NCI-H2171 (cell line): ENCODE data around the gene SYNM.
"Not testable (repeated sequence)": the region's sequence is repeated elsewhere in the genome, so short reads cannot be mapped to it uniquely, and the experiment has no call there.

Experiments
- DNase-seq: peaks from one replicate; lab custom pipeline; 2025; lab: John Stamatoyannopoulos, UW

Gene SYNM

DNA sequence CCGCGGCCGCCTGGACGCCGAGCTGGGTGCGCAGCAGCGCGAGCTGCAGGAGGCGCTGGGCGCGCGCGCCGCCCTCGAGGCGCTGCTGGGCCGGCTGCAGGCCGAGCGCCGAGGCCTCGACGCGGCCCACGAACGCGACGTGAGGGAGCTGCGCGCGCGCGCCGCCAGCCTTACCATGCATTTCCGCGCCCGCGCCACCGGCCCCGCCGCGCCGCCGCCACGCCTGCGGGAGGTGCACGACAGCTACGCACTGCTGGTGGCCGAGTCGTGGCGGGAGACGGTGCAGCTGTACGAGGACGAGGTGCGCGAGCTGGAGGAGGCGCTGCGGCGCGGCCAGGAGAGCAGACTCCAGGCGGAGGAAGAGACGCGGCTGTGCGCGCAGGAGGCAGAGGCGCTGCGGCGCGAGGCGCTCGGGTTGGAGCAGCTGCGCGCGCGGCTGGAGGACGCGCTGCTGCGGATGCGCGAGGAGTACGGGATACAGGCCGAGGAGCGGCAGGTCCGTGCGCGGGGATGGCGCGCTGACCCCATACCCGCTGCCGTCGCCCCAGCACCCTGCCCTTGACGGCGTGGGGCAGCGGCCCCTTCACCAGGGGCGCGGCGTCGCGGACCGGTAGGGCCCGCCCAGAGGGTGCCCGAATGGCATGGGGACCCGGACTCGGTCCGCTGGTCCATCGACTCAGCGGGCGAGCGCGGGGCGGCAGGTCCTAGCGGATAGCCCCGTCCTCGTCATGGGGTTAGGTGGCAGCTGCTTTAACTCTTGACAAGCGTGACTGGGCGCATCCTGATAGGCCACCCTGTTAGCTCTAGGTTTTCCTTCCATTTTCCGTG is 848 bp downstream of the SYNM start:
- DNase-seq, result peak; percentile 83

DNA sequence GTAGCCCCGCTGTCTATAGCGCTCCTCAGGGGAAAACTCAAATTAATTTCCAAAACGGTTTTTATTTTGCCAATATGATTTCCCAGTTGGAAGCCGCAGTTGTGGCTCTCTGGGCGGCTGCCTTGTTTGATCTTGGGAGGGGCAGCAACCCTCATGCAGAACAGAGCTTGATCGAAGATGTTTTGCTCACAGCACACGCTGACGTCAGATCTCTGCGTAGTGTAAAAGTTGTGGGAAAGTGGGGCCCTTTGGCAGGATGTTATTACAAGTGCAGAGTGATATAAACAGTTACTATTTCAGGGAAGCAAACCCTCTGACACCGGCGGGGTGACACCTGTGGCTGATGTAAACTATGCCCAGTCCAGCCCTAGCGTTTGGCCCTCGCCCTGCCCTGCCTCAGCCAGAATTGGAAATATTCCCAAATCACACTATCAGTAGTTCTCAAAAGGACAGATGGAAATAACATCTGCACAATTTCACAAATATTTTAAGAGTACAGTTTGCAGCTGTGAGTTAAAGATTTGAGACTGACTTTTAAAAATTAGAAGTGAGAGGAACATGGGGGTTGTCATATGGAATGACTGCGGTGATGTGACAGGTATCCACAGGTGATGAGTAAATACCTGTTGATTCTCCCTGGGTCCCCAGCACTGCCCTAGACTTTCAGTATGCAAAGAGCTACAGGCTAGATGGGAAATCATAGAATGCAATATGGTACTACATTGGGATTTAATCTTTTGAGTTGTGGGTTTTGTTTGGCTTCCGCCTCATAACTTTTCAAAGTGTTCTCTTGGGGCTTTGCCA is 1.7 kb downstream of the SYNM start:
- no peak for DNase-seq

- no peak for DNase-seq
Measured at GRCh38 chr15:99108993-99109392, 4.1 kb downstream of the SYNM start.

DNA sequence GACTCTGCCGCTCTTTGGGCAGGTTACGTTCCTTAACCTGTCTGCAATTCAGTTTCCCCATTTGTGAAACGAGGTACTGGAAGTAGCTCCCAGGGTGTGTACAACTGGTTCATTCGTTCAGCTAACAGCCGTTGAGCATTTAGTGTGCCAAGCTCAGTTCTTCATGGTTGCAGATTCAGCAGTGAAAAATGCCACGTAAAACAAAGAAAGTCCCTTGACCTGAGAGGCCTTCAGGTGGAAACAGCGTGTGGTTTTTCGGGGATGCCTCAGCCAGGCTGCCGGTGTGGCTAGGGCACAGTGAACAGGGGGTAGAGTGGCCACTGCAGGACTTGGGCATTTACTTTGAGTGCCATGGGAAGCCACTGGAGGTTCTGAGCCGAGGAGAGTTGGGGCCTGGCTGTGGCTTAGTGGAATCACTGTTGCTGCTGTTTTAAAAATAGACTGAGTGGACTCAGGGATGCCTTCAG is 4.7 kb downstream of the SYNM start:
- no peak for DNase-seq

DNA sequence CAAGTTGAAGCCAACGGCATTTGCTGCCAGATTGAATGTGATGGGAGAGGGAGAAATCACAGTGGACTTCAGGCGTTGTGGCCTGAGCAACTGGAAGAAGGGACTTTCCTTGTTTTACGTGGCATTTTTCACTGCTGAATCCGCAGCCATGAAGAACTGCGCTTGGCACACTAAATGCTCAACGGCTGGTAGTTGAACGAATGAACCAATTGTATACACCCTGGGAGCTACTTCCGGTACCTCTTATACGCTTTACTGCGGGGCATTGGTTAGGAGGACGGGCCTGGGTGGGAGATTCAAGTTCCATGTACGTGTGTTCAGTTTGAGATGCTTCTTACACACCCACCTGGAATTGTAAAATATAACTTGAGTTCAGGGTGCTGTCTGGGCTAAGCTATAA is 5.2 kb downstream of the SYNM start:
- DNase-seq, result no peak

DNA sequence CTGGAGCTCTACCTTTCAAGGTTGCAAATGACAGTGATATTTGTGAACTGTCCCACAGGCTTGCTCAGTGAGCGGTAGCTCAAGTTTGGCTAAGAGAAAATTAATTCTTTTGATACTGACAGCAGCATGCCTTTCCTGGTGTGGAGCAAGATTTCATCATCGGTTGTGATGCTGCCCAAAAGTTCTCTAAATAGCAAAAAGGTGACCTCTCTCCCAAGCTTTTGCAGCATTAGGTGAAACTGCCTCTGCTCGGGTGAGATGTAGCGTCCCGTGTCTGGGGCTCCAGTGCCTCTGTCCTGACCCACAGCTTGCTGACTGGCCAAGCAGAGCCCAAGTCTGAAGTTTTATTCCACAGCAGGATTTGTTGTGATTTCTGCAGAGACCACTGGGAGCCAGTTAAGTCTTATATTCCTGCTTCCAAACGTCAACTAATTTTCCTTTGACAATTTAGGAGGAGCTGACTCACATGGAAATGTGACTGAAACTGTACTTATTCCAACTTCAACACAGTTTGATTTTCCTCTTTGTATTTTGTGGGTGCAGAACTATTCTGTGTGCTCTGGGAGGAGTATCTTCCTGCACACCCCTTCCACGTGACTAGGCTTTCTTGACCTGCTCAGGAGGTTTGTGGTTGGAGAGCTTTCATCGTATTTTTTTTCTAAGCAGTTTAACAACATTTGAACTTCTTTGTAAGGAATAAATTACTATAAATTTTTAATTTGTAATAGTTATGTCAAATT is 5.9 kb downstream of the SYNM start:
- DNase-seq, result no peak

- DNase-seq, result not testable (repeated sequence)
Measured at GRCh38 chr15:99111641-99112040, 6.8 kb downstream of the SYNM start.

DNA sequence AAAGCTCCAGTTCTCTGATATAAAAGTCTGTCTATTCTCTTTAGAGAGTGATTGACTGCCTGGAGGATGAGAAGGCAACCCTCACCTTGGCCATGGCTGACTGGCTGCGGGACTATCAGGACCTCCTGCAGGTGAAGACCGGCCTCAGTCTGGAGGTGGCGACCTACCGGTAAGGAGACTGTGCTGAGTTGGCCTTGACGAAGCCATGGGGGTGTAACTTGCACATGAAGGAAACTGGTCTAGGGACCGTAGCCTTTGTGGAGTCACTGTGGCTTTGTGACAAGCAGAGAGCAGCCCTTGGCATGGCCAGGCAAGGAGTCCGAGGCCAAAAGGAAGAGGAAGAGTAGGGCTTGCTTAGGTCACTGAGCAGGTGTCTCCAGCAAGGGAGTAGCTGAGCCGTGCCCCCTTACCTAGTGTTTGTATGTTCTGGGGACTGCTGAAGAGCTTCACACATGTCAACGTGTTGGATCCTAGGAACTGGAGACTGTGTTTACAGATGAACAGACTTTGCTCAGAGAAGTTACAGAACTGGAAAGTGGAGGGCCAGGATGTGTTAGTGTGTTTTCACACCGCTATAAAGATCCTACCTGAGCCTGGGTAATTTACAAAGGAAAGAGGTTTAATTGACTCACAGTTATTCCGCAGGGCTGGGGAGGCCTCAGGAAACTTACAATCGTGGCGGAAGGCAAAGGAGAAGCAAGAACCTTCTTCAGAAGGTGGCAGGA is 8.8 kb downstream of the SYNM start:
- no peak for DNase-seq

- DNase-seq, result no peak
Measured at GRCh38 chr15:99114511-99115299, 9.8 kb downstream of the SYNM start.

GRCh38 chr15:99115300-99116215 is 10.7 kb downstream of the SYNM start:
- no peak for DNase-seq

DNA sequence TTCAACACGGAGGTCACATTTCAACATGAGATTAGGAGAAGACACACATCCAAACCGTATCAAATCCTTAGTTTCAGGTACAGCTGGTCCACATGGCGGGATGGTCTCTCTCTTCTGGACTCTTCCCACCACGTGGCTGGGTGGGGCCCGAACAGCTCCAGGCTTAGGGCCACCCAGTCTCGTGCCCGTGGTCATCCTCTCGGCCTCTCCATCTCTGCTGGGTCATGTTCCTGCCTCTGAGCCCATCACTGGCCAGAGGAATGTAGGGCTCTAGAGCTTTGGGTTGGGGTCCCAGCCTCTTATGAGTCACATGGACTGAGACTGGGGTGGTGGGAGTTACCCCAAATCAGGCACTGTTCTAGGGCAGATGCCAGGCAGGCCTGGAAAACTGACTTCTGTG is 12.2 kb downstream of the SYNM start:
- DNase-seq, result no peak

DNA sequence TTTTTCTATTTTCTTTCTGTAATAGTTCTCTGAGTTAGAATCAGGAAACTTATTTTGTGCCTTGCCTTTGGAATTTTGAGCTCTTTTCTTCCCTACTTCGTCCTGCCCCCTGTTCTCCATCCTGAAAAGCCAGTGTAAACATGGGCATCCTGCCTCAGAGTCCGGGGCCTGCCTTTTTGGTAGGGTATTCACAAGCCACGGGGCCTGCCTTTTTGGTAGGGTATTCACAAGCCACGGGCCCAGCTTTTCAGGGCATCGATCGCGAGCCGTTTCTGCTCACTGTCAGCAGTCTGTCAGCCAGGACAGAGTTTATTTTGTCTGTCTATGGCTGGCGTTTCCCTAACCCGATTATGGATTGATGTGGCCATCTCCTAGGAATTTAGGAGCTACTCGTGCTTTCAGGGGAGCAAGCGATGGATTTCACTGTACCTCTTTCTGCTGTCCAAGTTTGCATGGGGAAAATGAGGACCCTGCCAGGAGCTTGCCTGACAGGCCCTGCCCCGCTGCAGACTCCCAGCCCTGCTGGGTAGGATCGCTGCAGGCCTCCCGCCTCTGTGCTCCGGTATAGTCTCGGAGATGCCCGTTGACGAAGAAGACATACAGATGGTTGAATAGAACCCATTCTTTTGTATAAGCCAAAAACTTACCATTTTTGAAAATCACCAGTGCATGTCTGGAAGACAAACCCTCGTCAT is 12.8 kb downstream of the SYNM start:
- no peak for DNase-seq

DNA sequence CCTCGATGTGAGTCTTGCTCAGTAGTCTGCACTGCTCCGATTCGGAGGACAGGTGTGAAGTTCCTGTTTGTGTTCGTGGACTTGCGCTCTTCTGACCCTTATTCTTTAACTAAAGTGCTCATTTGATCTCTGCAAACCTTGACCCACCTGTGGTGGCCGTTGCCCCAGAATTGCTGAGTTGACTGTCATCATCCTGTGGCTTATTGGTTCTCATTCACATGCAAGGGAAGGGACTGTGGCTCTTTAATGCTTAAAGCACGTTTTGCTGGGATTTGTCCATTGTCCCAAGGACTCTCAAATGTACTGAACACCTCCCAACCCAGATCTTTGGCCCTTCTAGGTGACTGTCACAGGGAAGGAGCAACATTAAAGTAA is 13.4 kb downstream of the SYNM start:
- no peak for DNase-seq

DNA sequence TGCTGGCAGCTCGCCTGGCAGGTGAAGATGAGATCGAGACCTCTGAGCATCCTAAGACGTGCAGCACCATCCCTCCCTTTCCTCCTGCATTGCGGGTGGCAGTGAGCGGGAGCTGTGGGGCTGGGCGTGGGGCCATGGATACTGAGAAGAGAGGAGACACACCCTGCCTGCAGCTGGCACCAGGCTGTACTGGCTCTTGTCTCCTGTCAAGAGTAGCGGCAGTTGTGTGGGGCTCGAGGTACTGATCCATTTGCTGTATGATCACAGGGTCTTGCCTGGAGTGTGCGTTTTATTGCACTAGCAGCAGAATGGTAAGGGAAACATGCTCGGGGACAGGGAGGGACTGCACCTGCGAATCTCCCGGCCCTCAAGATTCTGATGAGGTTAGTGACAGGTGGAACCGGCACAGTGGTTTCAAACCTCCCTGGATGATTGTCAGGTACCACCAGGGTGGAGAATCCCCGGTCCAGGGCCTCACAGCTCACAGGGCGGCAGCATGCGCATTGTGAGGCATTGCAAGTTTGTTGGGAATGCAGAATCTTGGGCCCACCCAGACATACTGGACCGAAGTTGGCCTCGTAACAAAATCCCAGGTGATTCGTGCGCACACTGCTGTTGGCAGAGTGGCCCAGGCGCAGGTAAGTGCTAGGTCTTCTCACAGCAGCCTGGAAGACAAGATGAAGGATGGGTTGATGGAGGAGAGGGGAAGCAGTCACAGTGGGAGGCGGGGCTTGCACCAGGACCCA is 14.1 kb downstream of the SYNM start:
- no peak for DNase-seq

DNA sequence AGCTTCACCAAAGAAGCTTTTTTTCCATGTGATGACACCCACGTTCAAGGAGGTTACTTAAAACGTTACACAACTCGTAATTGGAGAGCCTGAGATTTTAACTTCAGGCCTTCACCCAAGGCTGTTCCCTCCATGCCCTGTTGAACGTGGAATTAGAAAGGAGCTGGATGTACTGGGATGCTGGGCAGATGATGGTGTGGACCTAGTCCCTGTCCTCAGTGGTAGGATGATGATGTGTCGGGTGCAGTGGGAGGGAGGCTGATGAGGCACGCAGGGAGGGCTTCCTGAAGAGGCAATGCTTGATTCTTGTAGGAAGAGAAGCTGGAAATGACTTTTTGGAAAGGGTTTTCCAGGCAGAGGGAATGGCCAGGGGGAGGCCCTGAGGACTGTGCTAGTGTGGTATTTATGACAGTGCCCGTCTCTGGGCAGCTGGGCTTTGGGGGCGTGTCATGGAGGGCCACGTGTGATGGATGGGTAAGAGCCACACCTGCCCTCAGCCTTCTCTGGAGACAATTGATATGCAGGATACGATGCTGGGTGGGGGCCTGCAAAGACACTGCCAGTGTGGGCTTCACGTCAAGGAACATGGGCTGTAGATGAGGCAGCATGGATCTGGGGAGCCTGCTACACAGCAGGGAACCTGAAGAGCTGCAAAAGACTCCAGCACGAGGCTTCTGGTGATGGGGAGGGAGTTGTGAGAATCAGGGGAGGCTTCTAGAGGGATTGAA is 15.3 kb downstream of the SYNM start:
- DNase-seq, result no peak

- DNase-seq, result no peak
Measured at GRCh38 chr15:99121207-99121606, 16.3 kb downstream of the SYNM start.

- no peak for DNase-seq
Measured at GRCh38 chr15:99121691-99122410, 17.0 kb downstream of the SYNM start.
